ENCODE results near the gene MRPL37.
"Not testable (repeated sequence)": the region's sequence is repeated elsewhere in the genome, so short reads cannot be mapped to it uniquely, and the experiment has no call there.

The MRPL37 gene

GRCh38 chr1:54220004-54220811 is 20.2 kb downstream of the MRPL37 start:
- no peak for DNase-seq

GRCh38 chr1:54221113-54221834 is 21.3 kb downstream of the MRPL37 start:
- no peak for DNase-seq

- DNase-seq: no peak
These were observed 22.0 kb downstream of the MRPL37 start for GRCh38 chr1:54221867-54222484.

- DNase-seq: no peak
These were observed 22.7 kb downstream of the MRPL37 start for GRCh38 chr1:54222711-54223110.

- DNase-seq: no peak
These were observed 23.7 kb downstream of the MRPL37 start for GRCh38 chr1:54223441-54224202.

GRCh38 chr1:54224233-54224632 is 24.3 kb downstream of the MRPL37 start:
- DNase-seq: no peak

- DNase-seq: no peak
These were observed 25.4 kb downstream of the MRPL37 start for GRCh38 chr1:54225378-54225777.

GRCh38 chr1:54225986-54226559 is 26.1 kb downstream of the MRPL37 start:
- DNase-seq: no peak

- no peak for DNase-seq
These were observed 27.2 kb downstream of the MRPL37 start for GRCh38 chr1:54227091-54227602.

GRCh38 chr1:54227891-54228310 is 27.9 kb downstream of the MRPL37 start:
- no peak for DNase-seq

- no peak for DNase-seq
These were observed 28.7 kb downstream of the MRPL37 start for GRCh38 chr1:54228638-54229079.

GRCh38 chr1:54229281-54229891 is 29.4 kb downstream of the MRPL37 start:
- DNase-seq: no peak

- DNase-seq: peak; percentile 9
These were observed 30.8 kb downstream of the MRPL37 start for GRCh38 chr1:54230507-54231339.

- DNase-seq: not testable (repeated sequence)
These were observed 33.2 kb downstream of the MRPL37 start for GRCh38 chr1:54233196-54233595.

- DNase-seq: no peak
These were observed 34.3 kb downstream of the MRPL37 start for GRCh38 chr1:54234284-54234683.

- DNase-seq: no peak
These were observed 37.6 kb downstream of the MRPL37 start for GRCh38 chr1:54237586-54237985.

- DNase-seq: no peak
These were observed 38.5 kb downstream of the MRPL37 start for GRCh38 chr1:54238353-54239034.

- DNase-seq: no peak
These were observed 39.0 kb downstream of the MRPL37 start for GRCh38 chr1:54239035-54239383.

- no peak for DNase-seq
These were observed 39.7 kb downstream of the MRPL37 start for GRCh38 chr1:54239631-54240031.

- DNase-seq: no peak
These were observed 40.9 kb downstream of the MRPL37 start for GRCh38 chr1:54240741-54241335.

Measured in central memory CD4-positive, alpha-beta T cell (primary cell).